Dermis microvascular lymphatic vessel endothelial cell (primary cell): ENCODE measurements around the gene DXO. TPM values are rescaled to one million over a fixed set of nuclear protein-coding genes. Genes with fewer than 3 reads are reported as not detected.
"Not testable (repeated sequence)": the region's sequence is repeated elsewhere in the genome, so short reads cannot be mapped to it uniquely, and the experiment has no call there.

Experiments used
- DNase-seq, 2 donors: peaks; one replicate each; pipeline versions ENCODE4 v3.0.0 to v3.0.0-alpha.2; 2010; ENCODE audit warnings: low read depth in 2 of 2
- total RNA-seq: library from RNA; depleted of rRNA; stranded (reverse); fragments of >200 nt; gene quantifications from 2 replicates; pipeline ENCODE4 v1.2.1, GENCODE V29; 2014

DXO gene
- total RNA-seq, 1 donor from 2014 or later: 6.4 TPM

GRCh38 chr6:31958741-31959739 lies 12.9 kb downstream of the DXO start, which contains the start of the genes NELFE and SKIC2:
NELFE (minus strand) TSS chr6:31958971; CDS start chr6:31958446, 525 bp downstream.
SKIC2 (plus strand) TSS chr6:31959175; CDS start chr6:31959193, 18 bp downstream.
- peak; percentile 95 to 98 for DNase-seq

GRCh38 chr6:31958412-31958740 lies 13.6 kb downstream of the DXO start:
- DNase-seq: no peak

GRCh38 chr6:31956796-31957195 lies 15.1 kb downstream of the DXO start:
- no peak for DNase-seq

- no peak for DNase-seq
These were observed 17.4 kb downstream of the DXO start for GRCh38 chr6:31954511-31954910.

GRCh38 chr6:31952890-31953289 lies 19.0 kb downstream of the DXO start:
- DNase-seq: no peak

GRCh38 chr6:31952140-31952805 lies 19.7 kb downstream of the DXO start:
- DNase-seq: peak; percentile 29 to 63

GRCh38 chr6:31949926-31950548 lies 21.9 kb downstream of the DXO start:
- DNase-seq: no peak

- no peak for DNase-seq
These were observed 23.1 kb downstream of the DXO start for GRCh38 chr6:31948753-31949413.

- no peak for DNase-seq
These were observed 23.6 kb downstream of the DXO start for GRCh38 chr6:31948306-31948705.

GRCh38 chr6:31947864-31948263 lies 24.1 kb downstream of the DXO start:
- no peak for DNase-seq

- no peak for DNase-seq
These were observed 24.8 kb downstream of the DXO start for GRCh38 chr6:31947070-31947675.

- DNase-seq: no peak
These were observed 25.5 kb downstream of the DXO start for GRCh38 chr6:31946370-31946885.

- no peak for DNase-seq
These were observed 26.2 kb downstream of the DXO start, which contains the start of gene CFB for GRCh38 chr6:31945507-31946369. CFB (plus strand) TSS chr6:31946095; CDS start chr6:31946222, 127 bp downstream.

- DNase-seq: no peak
These were observed 26.8 kb downstream of the DXO start for GRCh38 chr6:31945154-31945506.

- no peak for DNase-seq
These were observed 28.2 kb downstream of the DXO start for GRCh38 chr6:31943742-31944141.

- DNase-seq: no peak
These were observed 31.7 kb downstream of the DXO start for GRCh38 chr6:31940256-31940664.

- DNase-seq: no peak
These were observed 36.1 kb downstream of the DXO start for GRCh38 chr6:31935823-31936222.

- DNase-seq: no peak
These were observed 36.9 kb downstream of the DXO start for GRCh38 chr6:31935021-31935420.

- DNase-seq: no peak
These were observed 38.4 kb downstream of the DXO start for GRCh38 chr6:31933537-31933936.

GRCh38 chr6:31932137-31932536 lies 39.8 kb downstream of the DXO start:
- DNase-seq: not testable (repeated sequence)
